ENCODE results near the gene RANBP1.
"Not testable (repeated sequence)": the region's sequence is repeated elsewhere in the genome, so short reads cannot be mapped to it uniquely, and the experiment has no call there.

The RANBP1 gene

GRCh38 chr22:20157430-20158183 lies 41.7 kb downstream of the RANBP1 start:
- Histone ChIP-seq H3K9me3 (ENCODE audit: control insufficient read depth, low read length) (no peaks in the 10 kb centered on the region), H3K27me3 (ENCODE audit: control insufficient read depth, insufficient read depth, low read length) (no peaks in the 10 kb centered on the region), H3K36me3 (ENCODE audit: control insufficient read depth, insufficient read depth, low read length) (no peaks in the 10 kb centered on the region), H2AFZ (no peak overlapping the region), H3K4me2 (ENCODE audit: low read length) (no peak overlapping the region), H3K9ac (no peak overlapping the region), H3K79me2 (no peaks in the 10 kb centered on the region), H3K4me3 (ENCODE audit: low read depth, low read length) (no peak overlapping the region), H3K4me1 (no peaks in the 10 kb centered on the region), H3K27ac (no peak overlapping the region)
- TF ChIP-seq CTCF (IDR thresholded peaks at IDR 0.05): no peak

- H3K27ac ChIP-seq: no peak overlapping the region
- no peak overlapping the region for H3K4me3 ChIP-seq (ENCODE audit: low read depth, low read length)
- no peak overlapping the region for H2AFZ ChIP-seq
- no peak overlapping the region for H3K4me2 ChIP-seq (ENCODE audit: low read length)
- no peaks in the 10 kb centered on the region for H3K27me3 ChIP-seq (ENCODE audit: control insufficient read depth, insufficient read depth, low read length)
- H3K9me3 ChIP-seq (ENCODE audit: control insufficient read depth, low read length): no peaks in the 10 kb centered on the region
- no peaks in the 10 kb centered on the region for H3K36me3 ChIP-seq (ENCODE audit: control insufficient read depth, insufficient read depth, low read length)
- no peak overlapping the region for H3K9ac ChIP-seq
- no peak for TF ChIP-seq CTCF (IDR thresholded peaks at IDR 0.05)
- H3K79me2 ChIP-seq: no peaks in the 10 kb centered on the region
- H3K4me1 ChIP-seq: no peaks in the 10 kb centered on the region
Measured at GRCh38 chr22:20158391-20159036, 42.6 kb downstream of the RANBP1 start.

- H3K4me2 ChIP-seq (ENCODE audit: low read length): no peak overlapping the region
- H2AFZ ChIP-seq: no peak overlapping the region
- TF ChIP-seq CTCF (IDR thresholded peaks at IDR 0.05): no peak
- H3K27ac ChIP-seq: no peak overlapping the region
- no peak overlapping the region for H3K4me3 ChIP-seq (ENCODE audit: low read depth, low read length)
- H3K9me3 ChIP-seq (ENCODE audit: control insufficient read depth, low read length): no peaks in the 10 kb centered on the region
- H3K36me3 ChIP-seq (ENCODE audit: control insufficient read depth, insufficient read depth, low read length): no peaks in the 10 kb centered on the region
- no peaks in the 10 kb centered on the region for H3K4me1 ChIP-seq
- no peaks in the 10 kb centered on the region for H3K79me2 ChIP-seq
- H3K9ac ChIP-seq: no peak overlapping the region
- H3K27me3 ChIP-seq (ENCODE audit: control insufficient read depth, insufficient read depth, low read length): no peaks in the 10 kb centered on the region
Measured at GRCh38 chr22:20159076-20159475, 43.2 kb downstream of the RANBP1 start.

- H3K79me2 ChIP-seq; H3K27me3 ChIP-seq (ENCODE audit: control insufficient read depth, insufficient read depth, low read length); H3K9ac ChIP-seq; H2AFZ ChIP-seq; H3K9me3 ChIP-seq (ENCODE audit: control insufficient read depth, low read length); H3K4me1 ChIP-seq; H3K4me3 ChIP-seq (ENCODE audit: low read depth, low read length); H3K27ac ChIP-seq; H3K4me2 ChIP-seq (ENCODE audit: low read length); H3K36me3 ChIP-seq (ENCODE audit: control insufficient read depth, insufficient read depth, low read length): not testable (repeated sequence)
Measured at GRCh38 chr22:20159531-20159930, 43.6 kb downstream of the RANBP1 start.

- Histone ChIP-seq H2AFZ (no peak overlapping the region), H3K36me3 (ENCODE audit: control insufficient read depth, insufficient read depth, low read length) (no peaks in the 10 kb centered on the region), H3K4me1 (no peaks in the 10 kb centered on the region), H3K9ac (no peak overlapping the region), H3K27ac (no peak overlapping the region), H3K27me3 (ENCODE audit: control insufficient read depth, insufficient read depth, low read length) (no peaks in the 10 kb centered on the region), H3K79me2 (no peaks in the 10 kb centered on the region), H3K9me3 (ENCODE audit: control insufficient read depth, low read length) (no peaks in the 10 kb centered on the region), H3K4me3 (ENCODE audit: low read depth, low read length) (no peak overlapping the region), H3K4me2 (ENCODE audit: low read length) (no peak overlapping the region)
- no peak for TF ChIP-seq CTCF (IDR thresholded peaks at IDR 0.05)
Measured at GRCh38 chr22:20160041-20160440, 44.1 kb downstream of the RANBP1 start.

Data from parathyroid adenoma (tissue), 2 donors.